Fibroblast of villous mesenchyme (primary cell): ENCODE data around the gene HAGHL. TPM values are rescaled to one million over a fixed set of nuclear protein-coding genes. Genes with fewer than 3 reads are reported as not detected.

ENCODE experiments used
- DNase-seq: peaks from one replicate; pipeline ENCODE4 v3.0.0-alpha.2; 2010; ENCODE audit warnings: low read depth
- H3K4me3 ChIP-seq: 2 replicates; pipeline ENCODE4 v1.5.1; 2011; ENCODE audit warnings: low read depth, mild to moderate bottlenecking, low read length
- CTCF ChIP-seq: IDR thresholded peaks from 2 replicates; pipeline ENCODE4 v1.5.1; 2012; ENCODE audit warnings: low read depth, mild to moderate bottlenecking, low read length; ENCODE audit not compliant: insufficient read depth
- total RNA-seq: library from RNA; depleted of rRNA; stranded (reverse); fragments of >200 nt; gene quantifications from 2 replicates; pipeline ENCODE4 v1.2.3, GENCODE V29; 2012

Gene HAGHL
- total RNA-seq, 1 donor = 14.7 TPM

- TF ChIP-seq CTCF = no peak
- DNase-seq = no peak
- no peak overlapping the region for H3K4me3 ChIP-seq
These were observed 27.8 kb upstream of the HAGHL start for GRCh38 chr16:698911-699671.

GRCh38 chr16:700684-701584, 26.0 kb upstream of the HAGHL start:
- DNase-seq = no peak
- no peak for TF ChIP-seq CTCF
- no peak overlapping the region for H3K4me3 ChIP-seq

- no peak overlapping the region for H3K4me3 ChIP-seq
- no peak for DNase-seq
- no peak for TF ChIP-seq CTCF
These were observed 24.6 kb upstream of the HAGHL start for GRCh38 chr16:702341-702740.

- no peak for TF ChIP-seq CTCF
- no peak for DNase-seq
- H3K4me3 ChIP-seq = no peak overlapping the region
These were observed 23.5 kb upstream of the HAGHL start for GRCh38 chr16:703406-703805.

- H3K4me3 ChIP-seq = no peak overlapping the region
- DNase-seq = no peak
- TF ChIP-seq CTCF = no peak
These were observed 22.9 kb upstream of the HAGHL start for GRCh38 chr16:704047-704446.

GRCh38 chr16:704552-705380, 22.1 kb upstream of the HAGHL start:
- DNase-seq = no peak
- no peak overlapping the region for H3K4me3 ChIP-seq
- no peak for TF ChIP-seq CTCF
